Measurements from ENCODE around the gene ERC2. TPM values are rescaled to one million over a fixed set of nuclear protein-coding genes. Genes with fewer than 3 reads are reported as not detected.

The ERC2 gene
- total RNA-seq, 1 experiment from 2014 or later, result 0.59 TPM

GRCh38 chr3:55629432-55629831, 838.8 kb downstream of the ERC2 start:
- no peak for DNase-seq (ENCODE audit: low read depth)

- DNase-seq (ENCODE audit: low read depth), result no peak
These were observed 842.0 kb downstream of the ERC2 start for GRCh38 chr3:55626279-55626665.

GRCh38 chr3:55624238-55624637, 844.0 kb downstream of the ERC2 start:
- peak; percentile 96 for DNase-seq (ENCODE audit: low read depth)

GRCh38 chr3:55623786-55624185, 844.5 kb downstream of the ERC2 start:
- no peak for DNase-seq (ENCODE audit: low read depth)

GRCh38 chr3:55622733-55623132, 845.5 kb downstream of the ERC2 start:
- no peak for DNase-seq (ENCODE audit: low read depth)

- DNase-seq (ENCODE audit: low read depth), result peak; percentile 51
These were observed 846.2 kb downstream of the ERC2 start for GRCh38 chr3:55622116-55622515.

- DNase-seq (ENCODE audit: low read depth), result no peak
These were observed 846.6 kb downstream of the ERC2 start for GRCh38 chr3:55621648-55622047.

- DNase-seq (ENCODE audit: low read depth), result no peak
These were observed 847.2 kb downstream of the ERC2 start for GRCh38 chr3:55621026-55621422.

GRCh38 chr3:55620351-55621025, 847.8 kb downstream of the ERC2 start:
- peak; percentile 64 for DNase-seq (ENCODE audit: low read depth)

GRCh38 chr3:55619046-55619808, 849.0 kb downstream of the ERC2 start:
- no peak for DNase-seq (ENCODE audit: low read depth)

- no peak for DNase-seq (ENCODE audit: low read depth)
These were observed 850.9 kb downstream of the ERC2 start for GRCh38 chr3:55617385-55617784.

GRCh38 chr3:55616803-55617202, 851.5 kb downstream of the ERC2 start:
- no peak for DNase-seq (ENCODE audit: low read depth)

- no peak for DNase-seq (ENCODE audit: low read depth)
These were observed 852.5 kb downstream of the ERC2 start for GRCh38 chr3:55615694-55616295.

GRCh38 chr3:55615039-55615693, 853.1 kb downstream of the ERC2 start:
- DNase-seq (ENCODE audit: low read depth), result no peak

- no peak for DNase-seq (ENCODE audit: low read depth)
These were observed 857.1 kb downstream of the ERC2 start for GRCh38 chr3:55611121-55611520.

- DNase-seq (ENCODE audit: low read depth), result no peak
These were observed 858.9 kb downstream of the ERC2 start for GRCh38 chr3:55609230-55609827.

- no peak for DNase-seq (ENCODE audit: low read depth)
These were observed 859.8 kb downstream of the ERC2 start for GRCh38 chr3:55608301-55608937.

- DNase-seq (ENCODE audit: low read depth), result no peak
These were observed 860.4 kb downstream of the ERC2 start for GRCh38 chr3:55607844-55608243.

- DNase-seq (ENCODE audit: low read depth), result no peak
These were observed 861.1 kb downstream of the ERC2 start for GRCh38 chr3:55607175-55607574.

- no peak for DNase-seq (ENCODE audit: low read depth)
These were observed 862.6 kb downstream of the ERC2 start for GRCh38 chr3:55605443-55606236.
